Progenitor cell of endocrine pancreas (in vitro differentiated cells): ENCODE results near the gene LRRC23. TPM values are rescaled to one million over a fixed set of nuclear protein-coding genes. Genes with fewer than 3 reads are reported as not detected.

ENCODE experiments used
- DNase-seq: peaks from one replicate; pipeline ENCODE4 v3.0.0; 2021; ENCODE audit warnings: low spot score; ENCODE audit not compliant: unreplicated experiment
- H3K27ac Mint-ChIP-seq: 2 replicates; pipeline ENCODE4 v1.8.0; 2021; ENCODE audit warnings: mild to moderate bottlenecking, moderate library complexity, mixed read lengths
- H3K27me3 Mint-ChIP-seq: 2 replicates; pipeline ENCODE4 v1.8.0; 2021; ENCODE audit warnings: mixed read lengths
- H3K36me3 Mint-ChIP-seq: 2 replicates; pipeline ENCODE4 v1.8.0; 2022; ENCODE audit warnings: mixed read lengths; ENCODE audit not compliant: insufficient read depth
- H3K4me1 Mint-ChIP-seq: 2 replicates; pipeline ENCODE4 v1.8.0; 2021; ENCODE audit warnings: low read depth, mixed read lengths
- H3K4me3 Mint-ChIP-seq: 2 replicates; pipeline ENCODE4 v1.8.0; 2021; ENCODE audit warnings: low read depth, mild to moderate bottlenecking, moderate library complexity, mixed read lengths
- H3K9me3 Mint-ChIP-seq: 2 replicates; pipeline ENCODE4 v1.8.0; 2021; ENCODE audit warnings: low read depth, mixed read lengths
- CTCF ChIP-seq: fragments of 200-600 bp; sonication (generic); IDR thresholded peaks from one replicate; pipeline ENCODE4 v1.5.0; 2021; ENCODE audit warnings: antibody characterized with exemption, mild to moderate bottlenecking; ENCODE audit not compliant: unreplicated experiment
- total RNA-seq: library from RNA; stranded (reverse); gene quantifications from 2 replicates; pipeline ENCODE4 v1.2.1, GENCODE V29; 2021

LRRC23 gene
- total RNA-seq, 1 donor from 2014 or later: 21.5 TPM

GRCh38 chr12:6957151-6957701 is 52.6 kb downstream of the LRRC23 start:
- no peaks in the 10 kb centered on the region for H3K27me3 Mint-ChIP-seq
- peaks cover 11% of the 10 kb centered on the region for H3K4me1 Mint-ChIP-seq
- H3K4me3 Mint-ChIP-seq: no peak overlapping the region
- H3K36me3 Mint-ChIP-seq: peaks cover 9% of the 10 kb centered on the region
- no peak for DNase-seq
- TF ChIP-seq CTCF: no peak
- no peaks in the 10 kb centered on the region for H3K9me3 Mint-ChIP-seq
- H3K27ac Mint-ChIP-seq: no peak overlapping the region

GRCh38 chr12:6957741-6958608 is 53.4 kb downstream of the LRRC23 start:
- no peak for DNase-seq
- Mint-ChIP-seq H3K27ac (no peak overlapping the region), H3K36me3 (peaks cover 9% of the 10 kb centered on the region), H3K4me1 (peaks cover 17% of the 10 kb centered on the region), H3K27me3 (no peaks in the 10 kb centered on the region), H3K9me3 (no peaks in the 10 kb centered on the region), H3K4me3 (no peak overlapping the region)
- TF ChIP-seq CTCF: no peak

GRCh38 chr12:6958609-6959057 is 54.0 kb downstream of the LRRC23 start:
- TF ChIP-seq CTCF: no peak
- H3K4me1 Mint-ChIP-seq: peaks cover 17% of the 10 kb centered on the region
- no peak overlapping the region for H3K27ac Mint-ChIP-seq
- no peak overlapping the region for H3K4me3 Mint-ChIP-seq
- H3K36me3 Mint-ChIP-seq: peaks cover 9% of the 10 kb centered on the region
- DNase-seq: no peak
- no peaks in the 10 kb centered on the region for H3K9me3 Mint-ChIP-seq
- H3K27me3 Mint-ChIP-seq: no peaks in the 10 kb centered on the region

- no peaks in the 10 kb centered on the region for H3K27me3 Mint-ChIP-seq
- H3K36me3 Mint-ChIP-seq: peaks cover 10% of the 10 kb centered on the region
- no peaks in the 10 kb centered on the region for H3K9me3 Mint-ChIP-seq
- H3K4me3 Mint-ChIP-seq: no peak overlapping the region
- H3K27ac Mint-ChIP-seq: no peak overlapping the region
- peaks cover 20% of the 10 kb centered on the region for H3K4me1 Mint-ChIP-seq
- no peak for TF ChIP-seq CTCF
- no peak for DNase-seq
Measured at GRCh38 chr12:6959058-6959804, 54.6 kb downstream of the LRRC23 start.

- no peak overlapping the region for H3K27ac Mint-ChIP-seq
- H3K27me3 Mint-ChIP-seq: no peaks in the 10 kb centered on the region
- H3K4me3 Mint-ChIP-seq: no peak overlapping the region
- peaks cover 28% of the 10 kb centered on the region for H3K4me1 Mint-ChIP-seq
- peaks cover 13% of the 10 kb centered on the region for H3K36me3 Mint-ChIP-seq
- no peak for DNase-seq
- TF ChIP-seq CTCF: no peak
- H3K9me3 Mint-ChIP-seq: no peaks in the 10 kb centered on the region
Measured at GRCh38 chr12:6959805-6960592, 55.4 kb downstream of the LRRC23 start.
